Osteocyte (in vitro differentiated cells): ENCODE data around the gene TMEM181. TPM values are rescaled to one million over a fixed set of nuclear protein-coding genes. Genes with fewer than 3 reads are reported as not detected.
"Not testable (repeated sequence)": the region's sequence is repeated elsewhere in the genome, so short reads cannot be mapped to it uniquely, and the experiment has no call there.

Source experiments
- DNase-seq: peaks from one replicate; pipeline ENCODE4 v3.0.0; 2021; ENCODE audit warnings: mixed read lengths; ENCODE audit not compliant: unreplicated experiment; ENCODE audit errors: extremely low spot score
- H3K27ac Mint-ChIP-seq: one replicate; pipeline ENCODE4 v1.8.0; 2021; ENCODE audit warnings: mild to moderate bottlenecking, mixed read lengths; ENCODE audit not compliant: unreplicated experiment
- H3K27me3 Mint-ChIP-seq: one replicate; pipeline ENCODE4 v1.8.0; 2021; ENCODE audit warnings: mixed read lengths; ENCODE audit not compliant: unreplicated experiment
- H3K36me3 Mint-ChIP-seq: one replicate; pipeline ENCODE4 v1.8.0; 2021; ENCODE audit warnings: mixed read lengths; ENCODE audit not compliant: unreplicated experiment
- H3K4me1 Mint-ChIP-seq: one replicate; pipeline ENCODE4 v1.8.0; 2021; ENCODE audit warnings: mixed read lengths; ENCODE audit not compliant: unreplicated experiment
- H3K4me3 Mint-ChIP-seq: one replicate; pipeline ENCODE4 v1.8.0; 2021; ENCODE audit warnings: mild to moderate bottlenecking, moderate library complexity, mixed read lengths; ENCODE audit not compliant: unreplicated experiment
- H3K9me3 Mint-ChIP-seq: one replicate; pipeline ENCODE4 v1.8.0; 2021; ENCODE audit warnings: mixed read lengths; ENCODE audit not compliant: unreplicated experiment
- CTCF ChIP-seq: fragments of 200-600 bp; sonication (generic); IDR thresholded peaks from 2 replicates; pipeline ENCODE4 v1.5.0; 2021; ENCODE audit warnings: antibody characterized with exemption, mild to moderate bottlenecking, moderate library complexity
- total RNA-seq: library from RNA; stranded (reverse); gene quantifications from 2 replicates; pipeline ENCODE4 v1.2.1, GENCODE V29; 2021

Gene TMEM181
- total RNA-seq, 1 donor from 2014 or later = 33.5 TPM

GRCh38 chr6:158599635-158600034, 39.7 kb downstream of the TMEM181 start:
- H3K9me3 Mint-ChIP-seq = no peaks in the 10 kb centered on the region
- H3K36me3 Mint-ChIP-seq = peaks cover 24% of the 10 kb centered on the region
- no peaks in the 10 kb centered on the region for H3K27me3 Mint-ChIP-seq
- no peak overlapping the region for H3K27ac Mint-ChIP-seq
- TF ChIP-seq CTCF = no peak
- H3K4me3 Mint-ChIP-seq = no peak overlapping the region
- H3K4me1 Mint-ChIP-seq = no peaks in the 10 kb centered on the region
- DNase-seq = no peak

GRCh38 chr6:158603261-158604047, 43.6 kb downstream of the TMEM181 start:
- H3K27me3 Mint-ChIP-seq = no peaks in the 10 kb centered on the region
- no peaks in the 10 kb centered on the region for H3K4me1 Mint-ChIP-seq
- no peak overlapping the region for H3K4me3 Mint-ChIP-seq
- peaks cover 18% of the 10 kb centered on the region for H3K36me3 Mint-ChIP-seq
- H3K27ac Mint-ChIP-seq = no peak overlapping the region
- DNase-seq = no peak
- H3K9me3 Mint-ChIP-seq = no peaks in the 10 kb centered on the region
- no peak for TF ChIP-seq CTCF

- DNase-seq = no peak
- TF ChIP-seq CTCF = no peak
- Mint-ChIP-seq H3K9me3 (no peaks in the 10 kb centered on the region), H3K27me3 (no peaks in the 10 kb centered on the region), H3K36me3 (peaks cover 20% of the 10 kb centered on the region), H3K4me1 (no peaks in the 10 kb centered on the region), H3K4me3 (no peak overlapping the region), H3K27ac (no peak overlapping the region)
Measured at GRCh38 chr6:158604048-158604406, 44.1 kb downstream of the TMEM181 start.

GRCh38 chr6:158605266-158605878, 45.5 kb downstream of the TMEM181 start:
- H3K9me3 Mint-ChIP-seq = no peaks in the 10 kb centered on the region
- no peaks in the 10 kb centered on the region for H3K4me1 Mint-ChIP-seq
- peaks cover 24% of the 10 kb centered on the region for H3K36me3 Mint-ChIP-seq
- peak; percentile 80 for TF ChIP-seq CTCF
- H3K4me3 Mint-ChIP-seq = no peak overlapping the region
- no peak overlapping the region for H3K27ac Mint-ChIP-seq
- no peaks in the 10 kb centered on the region for H3K27me3 Mint-ChIP-seq
- DNase-seq = no peak

GRCh38 chr6:158606011-158606410, 46.1 kb downstream of the TMEM181 start:
- not testable (repeated sequence) for DNase-seq, H3K27ac Mint-ChIP-seq, H3K4me3 Mint-ChIP-seq, H3K4me1 Mint-ChIP-seq, H3K27me3 Mint-ChIP-seq, H3K9me3 Mint-ChIP-seq
- peaks cover 24% of the 10 kb centered on the region for H3K36me3 Mint-ChIP-seq
